ENCODE data around the gene INTS3.
"Not testable (repeated sequence)": the region's sequence is repeated elsewhere in the genome, so short reads cannot be mapped to it uniquely, and the experiment has no call there.

Gene INTS3

DNA sequence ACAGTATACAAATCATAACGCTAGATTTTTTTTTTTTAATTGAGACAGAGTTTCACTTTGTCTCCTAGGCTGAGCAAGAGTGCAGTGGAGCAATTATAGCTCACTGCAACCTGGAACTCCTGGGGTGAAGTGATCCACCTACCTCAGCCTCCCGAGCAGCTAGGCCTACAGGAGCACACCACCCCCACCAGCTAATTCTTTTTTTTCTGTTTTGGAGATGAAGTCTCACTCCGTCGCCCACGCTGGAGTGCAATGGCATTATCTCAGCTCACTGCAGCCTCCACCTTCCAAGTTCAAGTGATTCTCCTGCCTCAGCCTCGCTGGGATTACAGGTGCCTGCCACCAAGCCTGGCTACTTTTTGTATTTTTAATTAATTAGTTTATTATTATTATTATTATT is 28.1 kb upstream of the INTS3 start:
- DNase-seq: no peak

GRCh38 chr1:153705484-153705883 is 22.4 kb upstream of the INTS3 start:
- no peak for DNase-seq

DNA sequence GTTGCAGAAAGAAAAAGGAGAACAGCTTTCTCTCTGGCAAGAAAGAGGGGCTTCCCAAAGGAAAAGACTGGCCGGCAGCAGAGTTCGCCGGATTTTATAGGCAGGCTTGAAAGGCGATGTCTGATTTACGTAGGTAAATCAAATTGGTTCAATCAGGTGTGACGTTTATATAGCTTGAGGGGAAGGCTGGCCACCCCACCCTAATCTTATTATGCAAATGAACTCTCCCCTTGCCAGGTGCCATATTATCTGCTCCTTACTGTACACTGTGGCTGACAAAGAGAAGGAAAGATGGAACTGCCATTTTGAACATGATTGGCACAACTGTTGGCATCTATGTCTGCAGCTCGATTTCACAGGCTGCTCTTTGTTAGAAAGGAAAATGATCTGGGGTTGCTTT is 16.8 kb upstream of the INTS3 start:
- DNase-seq: no peak

DNA sequence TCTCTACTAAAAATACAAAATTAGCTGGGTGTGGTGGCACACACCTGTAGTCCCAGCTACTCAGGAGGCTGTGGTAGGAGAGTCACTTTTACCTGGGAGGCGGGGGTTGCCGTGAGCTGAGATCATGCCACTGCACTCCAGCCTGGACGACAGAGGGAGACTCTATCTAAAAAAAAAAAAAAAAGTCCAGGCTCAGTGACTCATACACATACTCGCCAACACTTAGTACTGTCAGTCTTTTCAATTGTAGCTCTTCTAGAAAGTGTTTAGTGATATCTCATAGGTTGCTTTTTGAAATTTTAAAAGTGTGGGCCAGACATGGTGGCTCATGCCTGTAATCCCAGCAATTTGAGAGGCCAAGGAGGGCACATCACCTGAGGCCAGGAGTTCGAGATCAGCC is 11.6 kb upstream of the INTS3 start:
- not testable (repeated sequence) for DNase-seq

- DNase-seq: no peak
Measured at GRCh38 chr1:153717330-153717729, 10.5 kb upstream of the INTS3 start.

GRCh38 chr1:153723687-153724086 is 4.2 kb upstream of the INTS3 start:
- no peak for DNase-seq

GRCh38 chr1:153724634-153725033 is 3.2 kb upstream of the INTS3 start:
- DNase-seq: not testable (repeated sequence)

- DNase-seq: no peak
Measured at GRCh38 chr1:153728305-153729066, 636 bp downstream of the INTS3 start.

DNA sequence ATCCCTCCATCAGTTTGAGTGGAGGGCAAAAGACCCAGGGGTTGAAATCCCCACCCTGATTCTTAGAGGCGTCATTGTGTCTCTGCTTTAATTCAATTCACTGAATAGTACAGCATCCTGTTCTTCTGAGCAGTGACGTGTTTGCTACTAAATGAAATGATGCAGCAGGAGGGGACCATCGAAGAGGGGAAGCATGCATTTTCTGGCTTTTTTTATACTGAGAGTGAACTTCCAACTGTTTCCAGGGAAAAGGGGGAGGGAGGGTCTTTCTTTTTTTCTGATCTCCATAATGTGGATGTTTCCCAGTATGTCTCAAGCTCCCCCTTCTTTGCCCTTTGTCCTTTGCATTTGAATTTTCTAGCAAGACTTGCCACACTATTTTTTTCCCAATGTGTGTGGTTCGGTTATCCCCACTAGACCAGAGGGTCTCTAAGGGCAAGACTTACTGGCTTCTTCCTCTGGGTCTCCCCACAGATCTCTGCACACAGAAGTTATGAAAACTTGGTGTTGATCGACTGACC is 2.7 kb downstream of the INTS3 start:
- DNase-seq: no peak

DNA sequence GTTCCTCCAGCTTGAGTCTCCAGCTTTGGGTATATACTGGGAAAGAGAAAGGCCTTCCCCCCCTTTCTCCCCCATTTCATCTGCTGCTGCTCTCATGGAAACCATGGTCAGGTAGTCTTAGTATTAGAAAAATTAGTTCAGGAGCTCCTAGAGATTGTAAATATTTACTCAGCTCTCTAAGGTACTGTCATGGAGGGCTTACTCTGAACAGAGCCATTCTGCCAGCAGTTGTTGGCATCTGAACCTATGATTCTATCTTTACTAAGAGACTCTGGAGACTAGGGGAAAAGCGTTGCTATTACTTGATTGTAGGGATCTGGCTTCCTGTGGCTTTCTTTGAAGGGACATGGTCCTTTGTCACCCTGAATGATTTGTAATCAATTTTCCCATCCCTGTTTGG is 6.1 kb downstream of the INTS3 start:
- no peak for DNase-seq

DNA sequence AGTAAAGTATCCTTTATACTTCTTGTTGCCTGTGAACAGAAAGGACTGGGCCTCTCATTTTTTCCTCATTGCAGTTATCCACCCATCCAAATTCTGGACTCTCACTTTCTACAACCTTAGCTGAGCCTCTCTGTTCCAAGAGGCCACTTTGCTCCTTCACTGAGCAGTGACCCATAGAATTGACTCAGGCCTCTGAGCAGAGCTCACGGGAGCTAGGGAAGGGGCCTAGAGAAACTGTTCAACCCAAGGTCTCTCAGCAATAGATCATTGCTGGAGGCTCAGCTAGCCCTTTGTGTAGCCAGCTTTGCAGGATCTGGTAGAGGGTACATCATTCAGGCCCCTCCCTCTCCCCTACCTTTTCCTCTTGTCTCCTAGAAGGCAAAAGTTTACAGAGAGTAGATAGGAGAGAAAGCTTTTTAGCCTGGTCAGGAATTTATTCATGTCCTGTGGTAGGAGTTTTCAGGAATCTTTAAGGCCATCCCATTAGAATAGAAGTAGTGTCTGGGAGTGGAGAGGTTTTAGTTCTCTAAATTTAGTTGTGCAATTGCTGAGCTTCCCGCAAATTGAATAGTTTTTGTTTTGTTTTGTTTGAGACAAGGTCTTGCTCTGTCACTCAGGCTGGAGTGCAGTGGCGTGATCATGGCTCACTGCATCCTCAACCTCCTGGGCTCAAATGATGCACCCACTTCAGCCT is 6.7 kb downstream of the INTS3 start:
- no peak for DNase-seq

DNA sequence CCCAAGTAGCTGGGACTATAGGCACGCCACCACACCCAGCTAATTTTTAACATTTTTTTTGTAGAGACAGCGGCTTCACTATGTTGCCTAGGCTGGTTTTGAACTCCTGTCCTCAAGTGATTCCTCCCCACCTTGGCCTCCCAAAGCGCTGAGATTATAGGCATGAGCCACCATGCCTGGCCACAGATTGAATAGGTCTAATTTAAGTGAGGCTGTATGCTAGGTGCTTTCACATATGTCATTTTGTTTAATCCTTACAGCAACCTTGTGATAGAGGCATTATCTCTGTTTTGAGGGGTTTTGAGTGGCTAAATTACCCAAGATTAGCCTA is 7.2 kb downstream of the INTS3 start:
- no peak for DNase-seq

- DNase-seq: no peak
Measured at GRCh38 chr1:153741986-153742385, 14.1 kb downstream of the INTS3 start.

DNA sequence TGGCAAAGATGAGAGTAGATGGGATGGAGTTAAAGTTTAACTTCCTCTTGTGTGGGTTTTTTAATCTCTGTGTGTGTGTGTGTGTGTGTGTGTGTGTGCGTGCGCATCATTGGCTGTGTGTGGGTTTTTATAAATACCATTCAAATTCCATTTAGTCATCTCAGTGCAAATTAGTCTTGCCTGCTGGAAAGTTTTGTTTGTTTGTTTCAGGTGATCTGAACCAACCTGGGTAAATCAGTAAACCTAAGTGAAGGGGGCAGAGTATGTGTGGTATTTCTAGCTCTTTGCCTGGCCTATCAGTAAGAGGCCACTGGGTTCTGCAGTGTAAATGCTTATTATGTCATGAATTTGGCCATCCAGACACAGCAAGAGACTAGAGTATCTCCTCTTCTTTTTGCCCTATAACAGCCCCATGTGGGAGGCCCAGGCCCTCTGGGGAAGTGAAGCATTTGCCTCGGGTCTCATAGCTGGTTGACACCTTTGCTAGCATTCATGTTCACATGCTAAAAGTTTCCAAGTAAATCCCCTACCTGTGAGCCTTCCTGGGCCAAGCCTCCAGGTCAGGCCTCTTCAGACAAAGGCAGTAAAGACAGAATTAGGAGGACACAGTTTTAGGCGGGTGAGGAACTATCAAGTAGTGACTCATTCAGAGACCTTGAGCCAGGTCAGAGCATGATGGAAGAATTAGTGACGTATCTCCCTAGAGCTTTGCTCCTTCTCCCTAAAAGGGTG is 14.7 kb downstream of the INTS3 start:
- DNase-seq: peak; percentile 17

DNA sequence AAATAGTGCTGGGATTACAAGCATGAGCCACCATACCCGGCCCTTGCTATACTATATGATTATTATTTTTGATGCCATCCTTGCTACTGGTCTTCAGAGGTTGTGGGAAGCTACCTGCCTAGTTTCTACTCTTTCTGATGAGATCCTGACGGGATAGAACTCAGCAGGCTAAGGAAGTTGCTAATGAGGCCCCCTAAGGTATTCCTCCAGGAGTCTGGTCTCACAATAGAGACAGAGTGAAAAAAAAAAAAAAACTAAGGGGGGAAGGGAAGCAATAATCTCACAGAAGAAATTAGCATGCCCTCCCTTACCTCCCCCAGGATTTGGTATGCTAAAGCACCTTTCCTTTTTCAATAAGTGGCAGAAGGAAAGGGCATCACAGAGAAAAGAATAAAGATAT is 17.6 kb downstream of the INTS3 start:
- DNase-seq: no peak

- no peak for DNase-seq
Measured at GRCh38 chr1:153746174-153746573, 18.3 kb downstream of the INTS3 start.

- DNase-seq: no peak
Measured at GRCh38 chr1:153748903-153749302, 21.1 kb downstream of the INTS3 start.

- peak; percentile 66 for DNase-seq
Measured at GRCh38 chr1:153749408-153750005, 21.7 kb downstream of the INTS3 start.

DNA sequence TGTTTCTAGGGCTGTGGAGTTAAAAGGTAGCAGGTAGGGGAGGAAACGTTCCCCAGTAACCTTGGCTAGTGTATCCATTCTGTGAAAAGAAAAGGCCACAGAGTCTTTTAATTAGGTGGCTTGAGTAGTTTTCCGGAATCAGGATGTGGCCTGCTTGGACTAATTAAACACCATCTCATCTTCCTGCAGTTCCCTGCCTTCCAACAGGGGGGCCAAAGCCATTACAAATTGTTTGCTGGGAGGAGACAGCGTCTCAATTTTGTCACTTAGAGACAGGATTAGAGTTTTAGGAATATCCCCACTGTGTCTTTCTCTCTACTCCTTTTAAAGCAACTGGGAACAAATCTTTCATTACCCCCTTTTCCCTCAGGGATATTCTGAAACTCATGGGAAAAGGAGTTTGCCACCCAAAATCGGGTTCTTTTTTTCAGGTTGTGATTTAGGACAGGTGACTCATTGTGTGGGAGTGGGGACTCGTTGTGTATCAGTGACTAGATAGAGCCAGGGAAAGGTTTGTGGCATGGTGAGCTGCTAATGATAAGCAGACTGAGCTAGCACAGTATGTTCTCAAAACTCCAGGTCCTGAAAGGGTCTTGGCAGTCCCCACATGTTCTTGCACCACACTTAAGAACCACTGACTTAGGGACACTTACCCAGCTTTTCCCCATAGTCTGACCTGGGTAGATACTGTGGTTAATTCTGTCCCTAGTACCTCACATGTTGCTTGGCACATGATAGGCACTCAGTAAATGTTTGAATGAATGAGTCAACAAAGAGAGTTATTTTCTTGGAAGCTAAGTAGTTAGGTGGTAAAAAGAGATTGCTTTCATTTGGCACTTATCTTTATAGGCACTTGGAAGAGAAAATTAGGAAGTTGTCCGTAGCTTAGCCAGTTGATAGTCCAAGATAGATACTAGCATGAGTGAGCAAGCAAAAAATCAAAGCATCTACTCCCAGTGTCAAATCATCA is 22.5 kb downstream of the INTS3 start:
- no peak for DNase-seq

GRCh38 chr1:153752072-153752471 is 24.2 kb downstream of the INTS3 start:
- no peak for DNase-seq

- no peak for DNase-seq
Measured at GRCh38 chr1:153752571-153753195, 24.8 kb downstream of the INTS3 start.

DNA sequence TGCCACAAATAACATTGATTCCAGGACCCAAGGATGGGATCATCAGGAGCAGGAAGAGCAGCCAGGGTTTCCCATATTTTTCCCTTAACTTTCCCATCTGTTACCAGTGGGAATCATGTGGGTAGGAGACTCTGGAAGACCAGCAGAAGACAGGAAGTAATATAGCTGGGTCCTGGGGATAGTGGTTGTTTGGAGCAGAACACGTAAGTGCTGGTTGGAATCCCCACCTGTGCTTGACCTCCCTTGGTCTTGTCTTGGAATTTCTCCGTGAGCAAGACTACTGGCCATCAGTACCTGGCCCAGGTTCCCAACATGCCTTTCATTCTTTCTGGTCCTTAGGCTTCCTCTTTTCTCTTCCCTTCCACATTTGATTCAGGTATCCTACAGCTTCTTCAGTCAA is 26.4 kb downstream of the INTS3 start:
- no peak for DNase-seq

Data from GDM1 (cell line).